K562 (cell line): ENCODE measurements around the gene PPIA. TPM values are rescaled to one million over a fixed set of nuclear protein-coding genes. Genes with fewer than 3 reads are reported as not detected.

Experiments used
- BACH1 ChIP-seq: fragments of 200-800 bp; sonication (Bioruptor generic); IDR thresholded peaks from 2 replicates; pipeline ENCODE4 v1.6.1; 2016; ENCODE audit warnings: missing genetic modification characterization, missing compliant biosample characterization
- CBX5 ChIP-seq: IDR thresholded peaks from 2 replicates; pipeline ENCODE4 v1.6.1; 2014; ENCODE audit warnings: low read depth, borderline replicate concordance
- CC2D1A ChIP-seq: fragments of 450-650 bp; IDR thresholded peaks from 2 replicates; pipeline ENCODE4 v1.6.1; 2017; ENCODE audit warnings: mild to moderate bottlenecking
- EZH2 ChIP-seq: IDR thresholded peaks from 2 replicates; pipeline ENCODE4 v1.6.1; 2012; ENCODE audit warnings: low read depth, mild to moderate bottlenecking, inconsistent platforms, low read length, borderline replicate concordance
- GTF2A2 ChIP-seq: IDR thresholded peaks from 2 replicates; pipeline ENCODE4 v1.6.1; 2016; ENCODE audit warnings: mild to moderate bottlenecking, missing genetic modification characterization, missing compliant biosample characterization
- HEY1 ChIP-seq: fragments of 250-450 bp; sonication (Bioruptor Pico); IDR thresholded peaks from 2 replicates; pipeline ENCODE4 v1.5.0; 2020; ENCODE audit warnings: mild to moderate bottlenecking, moderate library complexity, borderline replicate concordance
- JUND ChIP-seq, 2 experiments: IDR thresholded peaks; 2 replicates in 1 of 2; 3 replicates in 1 of 2; pipeline ENCODE4 v1.6.1; 2011; ENCODE audit warnings: borderline replicate concordance in 2 of 2, low read depth in 2 of 2, low read length in 2 of 2, improper control_type of control experiment in 1 of 2, missing biosample characterization in 1 of 2, missing genetic modification characterization in 1 of 2, missing genetic modification reagents in 1 of 2
- KAT7 ChIP-seq: sonication (generic); formaldehyde crosslinking; IDR thresholded peaks from 2 replicates; pipeline ENCODE4 v1.8.0; 2022; ENCODE audit warnings: missing genetic modification reagents, mild to moderate bottlenecking, borderline replicate concordance
- KDM1A ChIP-seq, 2 experiments: fragments of 450-650 bp; IDR thresholded peaks; 2 replicates each; pipeline ENCODE4 v1.6.1; 2016; ENCODE audit warnings: mild to moderate bottlenecking in 2 of 2
- NFRKB ChIP-seq: fragments of 450-650 bp; IDR thresholded peaks from 2 replicates; pipeline ENCODE4 v1.6.1; 2016; ENCODE audit warnings: low read depth
- NR2F6 ChIP-seq: fragments of 450-650 bp; formaldehyde crosslinking; IDR thresholded peaks from 2 replicates; pipeline ENCODE4 v1.4.0; 2020; ENCODE audit warnings: mild to moderate bottlenecking
- PCBP2 ChIP-seq: fragments of 200-400 bp; formaldehyde crosslinking; IDR thresholded peaks from 2 replicates; pipeline ENCODE4 v1.6.1; 2018; ENCODE audit warnings: low read length, low read depth, mild to moderate bottlenecking, moderate library complexity; ENCODE audit not compliant: poor library complexity, severe bottlenecking
- PHF20 ChIP-seq: fragments of 450-650 bp; IDR thresholded peaks from 2 replicates; pipeline ENCODE4 v1.6.1; 2018; ENCODE audit not compliant: partially characterized antibody
- RBBP5 ChIP-seq: fragments of 200-600 bp; sonication (generic); IDR thresholded peaks from 2 replicates; pipeline ENCODE4 v1.6.1; 2012; ENCODE audit warnings: borderline replicate concordance, mild to moderate bottlenecking, low read length, control low read depth, inconsistent platforms; ENCODE audit not compliant: insufficient read depth, poor library complexity, severe bottlenecking
- SMAD4 ChIP-seq: fragments of 250-450 bp; sonication (Bioruptor Pico); conservative IDR thresholded peaks from 2 replicates; pipeline ENCODE4 v1.8.0; 2021; ENCODE audit warnings: inconsistent platforms, mild to moderate bottlenecking, moderate library complexity
- SMARCA4 ChIP-seq: fragments of 450-650 bp; IDR thresholded peaks from 2 replicates; pipeline ENCODE4 v1.6.1; 2016
- TCF3 ChIP-seq: sonication (generic); formaldehyde crosslinking; IDR thresholded peaks from 2 replicates; pipeline ENCODE4 v1.4.0; 2020; ENCODE audit warnings: mild to moderate bottlenecking, missing genetic modification reagents
- TFAP4 ChIP-seq: sonication (generic); formaldehyde crosslinking; IDR thresholded peaks from 2 replicates; pipeline ENCODE4 v1.8.0; 2022; ENCODE audit warnings: missing genetic modification reagents, mild to moderate bottlenecking, moderate library complexity, borderline replicate concordance
- U2AF1 ChIP-seq: fragments of 200-400 bp; formaldehyde crosslinking; optimal IDR thresholded peaks from 2 replicates; pipeline ENCODE3; 2017; ENCODE audit warnings: mild to moderate bottlenecking, low read depth, low read length, moderate library complexity
- ZBTB2 ChIP-seq: fragments of 450-650 bp; IDR thresholded peaks from 2 replicates; pipeline ENCODE4 v1.6.1; 2016; ENCODE audit warnings: antibody characterized with exemption
- ZBTB9 ChIP-seq: fragments of 450-650 bp; formaldehyde crosslinking; IDR thresholded peaks from 2 replicates; pipeline ENCODE4 v1.4.0; 2020; ENCODE audit warnings: mild to moderate bottlenecking, moderate library complexity
- ZNF280B ChIP-seq: fragments of 250-450 bp; sonication (Bioruptor Pico); IDR thresholded peaks from 2 replicates; pipeline ENCODE4 v1.5.1; 2021; ENCODE audit warnings: mild to moderate bottlenecking
- ZNF696 ChIP-seq: fragments of 250-450 bp; sonication (Bioruptor Pico); conservative IDR thresholded peaks from 2 replicates; pipeline ENCODE4 v1.4.0; 2020; ENCODE audit warnings: mild to moderate bottlenecking, moderate library complexity
- ZNF75A ChIP-seq: fragments of 450-650 bp; formaldehyde crosslinking; IDR thresholded peaks from 2 replicates; pipeline ENCODE4 v1.4.0; 2020; ENCODE audit warnings: mild to moderate bottlenecking
- polyA plus RNA-seq, 8 experiments: library from polyadenylated mRNA; depleted of rRNA in 4 of 8; stranded (reverse) in 5 of 8; unstranded in 3 of 8; fragments of >200 nt; fragmentation: Nextera tagmentation in 2 of 8; fragmentation: Illumina TruSeq in 1 of 8; extraction: Ambion mirVana in 2 of 8; extraction: Trizol in 1 of 8; gene quantifications; 2 replicates each; pipeline versions ENCODE4 v1.2.1 to v1.2.3, GENCODE V29; 2011 to 2014; ENCODE audit warnings: inconsistent platforms in 1 of 8, missing spikeins in 1 of 8
- total RNA-seq, 7 experiments: library from RNA; depleted of rRNA in 6 of 7; stranded (reverse); fragments of >200 nt in 6 of 7; fragmentation: Illumina TruSeq in 2 of 7; extraction: Trizol in 2 of 7; gene quantifications; 2 replicates each; pipeline versions ENCODE4 v1.2.1 to v1.2.3, GENCODE V29; 2011 to 2021; ENCODE audit warnings: low replicate concordance in 1 of 7

Gene PPIA
- total and polyA plus RNA-seq, 9 of the 15 experiments (the other 6 are each of a cell fraction or from before 2014, with no cell fraction given): 2,583 to 7,504 (median 3,973) TPM

GRCh38 chr7:44796034-44796503, 412 bp upstream of the PPIA start (continued):
- TF ChIP-seq ZBTB9 (CRISPR knock-in tag): peak; percentile 62; the same call in 1 of the 2 replicates
- TF ChIP-seq SMAD4 (CRISPR knock-in tag): peak; percentile 51
- TF ChIP-seq KDM1A (IDR thresholded peaks at IDR 0.05): peak; percentile 86 to 97
- 0 out of 2 replicates have a peak, but pooled peaks have one; percentile 15 for TF ChIP-seq SMARCA4
- no peak for TF ChIP-seq EZH2
- no peak for TF ChIP-seq HEY1
- no peak for TF ChIP-seq ZNF280B (CRISPR knock-in tag)
- no peak for TF ChIP-seq NR2F6 (CRISPR knock-in tag)
- no peak for TF ChIP-seq GTF2A2
- no peak for TF ChIP-seq U2AF1
- TF ChIP-seq CC2D1A: no peak
- peak; percentile 76 for TF ChIP-seq RBBP5
- no peak for TF ChIP-seq TCF3 (CRISPR knock-in tag)
- TF ChIP-seq ZBTB2: no peak
- no peak for TF ChIP-seq KAT7 (CRISPR knock-in tag)
- no peak for TF ChIP-seq JUND (IDR thresholded peaks at IDR 0.05; ENCODE audit: borderline replicate concordance, low read depth, low read length)
- TF ChIP-seq JUND (tag; IDR thresholded peaks at IDR 0.05; ENCODE audit: borderline replicate concordance, low read depth, low read length): no peak
- no peak for TF ChIP-seq CBX5
- TF ChIP-seq ZNF696 (CRISPR knock-in tag): no peak
- peak; percentile 56; the same call in 1 of the 2 replicates for TF ChIP-seq TFAP4
- no peak for TF ChIP-seq ZNF75A
- no peak; the same call in 1 of the 2 replicates for TF ChIP-seq NFRKB
- peak; percentile 72 for TF ChIP-seq PHF20
- no peak for TF ChIP-seq PCBP2
- no peak for TF ChIP-seq BACH1
